GM21619 (cell line): ENCODE measurements around the gene MAD1L1.

ENCODE experiments used
- ATAC-seq: cut with Tn5 transposase; IDR thresholded peaks from one replicate; pipeline ENCODE4 v1.9.1; 2021; ENCODE audit not compliant: unreplicated experiment

Gene MAD1L1

DNA sequence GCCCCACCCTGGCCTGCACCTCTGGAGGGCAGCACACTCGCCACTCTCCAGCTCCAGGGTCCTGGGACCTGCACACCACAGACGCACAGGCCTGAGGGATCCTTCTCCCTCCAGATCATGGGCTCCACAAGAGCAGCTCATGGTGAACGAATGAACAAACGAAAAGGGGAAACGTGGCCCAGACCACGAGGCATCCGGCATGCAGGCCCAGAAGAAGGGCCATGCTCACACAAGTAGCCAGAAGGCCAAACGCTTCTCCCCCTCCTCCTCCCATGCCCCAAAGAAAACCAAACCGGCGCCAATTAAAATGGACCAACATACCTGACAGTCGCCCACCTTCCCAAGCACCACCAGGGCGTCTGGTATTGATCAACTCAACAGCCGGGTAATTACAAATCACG lies 30.4 kb downstream of the MAD1L1 start:
- no peak for ATAC-seq

- no peak for ATAC-seq
Measured at GRCh38 chr7:2201686-2202360, 30.9 kb downstream of the MAD1L1 start.

DNA sequence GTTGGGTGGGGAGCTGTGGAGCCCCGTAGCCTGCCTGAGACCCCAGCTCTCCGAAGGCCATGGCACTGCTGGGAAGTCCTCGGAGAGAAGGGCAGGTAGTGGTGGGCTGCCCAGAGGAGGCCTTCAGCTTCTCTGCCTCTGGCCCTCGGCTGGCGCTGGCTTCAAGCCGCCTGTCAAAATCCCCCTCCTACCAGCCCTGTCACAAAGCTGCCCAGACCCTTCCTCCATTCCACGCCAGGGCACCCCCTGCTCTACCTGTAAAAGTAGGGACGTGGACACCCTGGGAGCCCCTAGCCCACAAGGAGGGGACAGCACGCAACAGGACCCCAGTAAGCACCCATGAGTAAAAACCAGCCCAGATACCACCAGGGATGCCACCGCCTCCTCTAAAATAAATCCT lies 31.6 kb downstream of the MAD1L1 start:
- ATAC-seq: no peak

DNA sequence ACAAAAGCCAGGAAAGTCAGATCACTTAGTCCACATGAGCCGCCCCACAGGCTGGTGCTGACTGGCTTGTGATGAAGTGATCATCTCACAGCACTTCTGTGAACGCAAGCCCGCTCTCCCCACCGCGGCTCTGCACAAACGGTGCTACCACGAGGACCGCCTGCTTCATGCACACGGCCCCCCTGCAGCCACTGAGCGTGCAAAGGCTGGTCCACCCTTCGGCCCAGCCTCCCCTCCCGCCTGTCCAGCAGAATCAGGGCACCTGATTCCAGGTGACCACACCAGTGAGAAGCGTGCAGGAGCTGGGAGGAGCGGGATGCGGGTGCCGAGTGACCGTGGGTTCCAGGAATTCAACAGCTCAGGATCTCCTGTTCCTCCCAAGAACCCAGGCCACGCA lies 32.2 kb downstream of the MAD1L1 start:
- no peak for ATAC-seq

- no peak for ATAC-seq
Measured at GRCh38 chr7:2199956-2200583, 32.7 kb downstream of the MAD1L1 start.

GRCh38 chr7:2199528-2199927 lies 33.2 kb downstream of the MAD1L1 start:
- no peak for ATAC-seq

GRCh38 chr7:2198760-2199159 lies 34.0 kb downstream of the MAD1L1 start:
- ATAC-seq: no peak

GRCh38 chr7:2198206-2198605 lies 34.5 kb downstream of the MAD1L1 start:
- no peak for ATAC-seq

- no peak for ATAC-seq
Measured at GRCh38 chr7:2197436-2198155, 35.1 kb downstream of the MAD1L1 start.

GRCh38 chr7:2196381-2197378 lies 36.1 kb downstream of the MAD1L1 start:
- ATAC-seq: no peak

DNA sequence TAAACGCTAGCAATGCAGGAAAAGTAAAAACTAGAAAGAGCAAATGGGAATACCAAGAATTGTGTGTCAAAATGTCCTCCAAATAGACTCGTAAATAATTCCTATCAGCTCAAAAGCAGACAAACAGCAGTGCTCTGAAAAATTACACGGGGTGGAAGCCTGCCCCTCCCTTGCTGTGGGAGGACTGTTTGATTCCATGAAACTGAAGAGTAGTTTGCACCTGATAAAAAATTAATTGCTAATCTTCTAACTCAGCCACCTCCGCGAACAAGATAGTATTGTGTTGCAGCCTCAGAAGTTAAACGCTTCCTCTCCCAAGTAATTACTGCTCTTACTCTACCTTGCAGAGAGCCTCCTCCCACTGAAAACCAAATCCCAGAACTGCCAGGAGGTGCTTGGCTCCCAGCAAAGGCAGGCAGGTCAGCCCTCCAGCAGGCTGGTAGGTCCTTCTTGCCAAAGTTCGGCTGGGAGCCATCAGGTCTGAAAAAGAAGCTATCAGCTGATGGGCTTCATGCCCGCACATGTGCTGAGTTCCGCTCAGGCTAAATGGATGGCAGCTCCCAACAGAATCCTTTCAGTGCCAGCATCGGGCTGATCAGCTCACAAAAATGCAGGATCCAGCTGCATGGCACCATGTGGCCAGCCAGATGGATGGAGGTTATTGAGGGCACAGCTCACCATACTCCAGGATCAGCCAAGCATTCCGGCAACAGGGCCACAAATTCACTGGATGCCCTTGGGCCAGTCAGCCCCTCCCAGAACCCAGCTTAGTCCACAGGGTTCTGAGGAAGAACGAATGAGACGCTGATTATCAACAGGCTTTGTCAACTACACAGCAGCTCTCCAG lies 37.1 kb downstream of the MAD1L1 start:
- ATAC-seq: no peak

DNA sequence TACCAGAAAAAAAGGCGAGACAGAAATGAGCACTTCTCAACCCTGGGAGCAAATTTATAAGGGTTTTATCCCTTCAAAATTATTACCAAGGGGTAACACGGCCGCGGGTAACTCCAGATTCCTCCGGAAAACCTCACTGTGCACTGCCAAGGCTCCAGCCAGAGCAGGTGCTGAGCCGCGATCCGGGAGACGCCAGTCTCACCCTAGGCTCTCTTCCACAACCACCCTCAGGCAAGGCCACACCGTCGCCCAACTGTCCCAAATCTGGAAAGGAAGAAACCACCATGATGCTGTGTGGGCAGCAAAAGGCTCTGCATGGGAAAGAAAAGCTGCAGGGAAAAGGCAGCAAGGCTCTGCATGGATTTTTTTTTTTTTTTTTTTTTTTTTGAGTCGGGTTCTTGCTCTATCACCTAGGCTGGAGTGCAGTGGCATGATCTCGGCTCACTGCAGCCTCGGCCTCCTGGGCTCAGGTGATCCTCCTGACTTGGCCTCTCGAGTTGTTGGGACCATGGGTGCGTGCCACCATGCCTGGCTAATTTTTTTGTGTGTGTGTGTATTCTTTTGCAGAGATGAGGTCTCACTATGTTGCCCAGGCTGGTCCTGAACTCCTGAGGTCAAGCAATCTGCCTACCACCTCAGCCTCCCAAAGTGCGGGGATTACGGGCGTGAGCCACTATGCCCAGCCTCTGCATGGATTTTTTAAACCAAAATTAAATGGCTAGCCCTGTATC lies 39.0 kb downstream of the MAD1L1 start:
- no peak for ATAC-seq

- ATAC-seq: no peak
Measured at GRCh38 chr7:2192831-2193534, 39.8 kb downstream of the MAD1L1 start.

DNA sequence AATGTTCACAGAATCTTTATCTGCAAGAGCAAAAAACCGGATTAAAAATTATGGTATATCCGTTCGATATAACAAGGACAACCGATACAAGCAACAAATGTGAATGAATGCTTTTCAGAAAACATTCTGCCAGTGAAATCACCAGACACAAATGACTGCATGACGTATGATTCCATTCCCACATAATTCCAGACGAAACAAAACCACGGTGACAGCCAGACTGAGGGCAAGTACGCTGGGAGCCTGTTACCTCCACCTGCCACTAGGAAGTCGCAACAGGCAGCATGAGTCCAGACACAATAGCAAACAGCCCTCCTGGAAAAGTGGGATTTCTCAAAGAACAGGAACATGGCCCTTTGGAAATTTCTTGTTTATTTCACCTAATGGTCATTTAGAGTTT lies 41.7 kb downstream of the MAD1L1 start:
- ATAC-seq: no peak

GRCh38 chr7:2190531-2190930 lies 42.2 kb downstream of the MAD1L1 start:
- no peak for ATAC-seq

GRCh38 chr7:2186166-2186565 lies 46.6 kb downstream of the MAD1L1 start:
- no peak for ATAC-seq

GRCh38 chr7:2185715-2186114 lies 47.0 kb downstream of the MAD1L1 start:
- no peak for ATAC-seq

GRCh38 chr7:2182461-2182860 lies 50.3 kb downstream of the MAD1L1 start:
- ATAC-seq: no peak
